Transverse colon (tissue), 4 donors: ENCODE results near the gene CLSTN2. TPM values are rescaled to one million over a fixed set of nuclear protein-coding genes. Genes with fewer than 3 reads are reported as not detected.

Experiments
- DNase-seq: peaks from one replicate; pipeline ENCODE4 v3.0.0-alpha.2; 2019
- H3K27ac ChIP-seq, 4 donors: fragments of 200-600 bp; sonication (generic); 2 replicates each; pipeline ENCODE4 v1.5.1; 2016 to 2018; ENCODE audit warnings: inconsistent platforms in 4 of 4
- H3K27me3 ChIP-seq: fragments of 200-600 bp; sonication (generic); 2 replicates; pipeline ENCODE4 v1.5.1; 2017; ENCODE audit warnings: inconsistent platforms
- H3K36me3 ChIP-seq, 4 donors: fragments of 200-600 bp; sonication (generic); 2 replicates each; pipeline ENCODE4 v1.5.1; 2017 to 2019; ENCODE audit warnings: inconsistent platforms in 4 of 4
- H3K4me1 ChIP-seq, 4 donors: fragments of 200-600 bp; sonication (generic); 2 replicates each; pipeline ENCODE4 v1.5.1; 2017 to 2020; ENCODE audit warnings: inconsistent platforms in 4 of 4
- H3K4me3 ChIP-seq, 4 donors: fragments of 200-600 bp; sonication (generic); 1 replicate in 1 of 4; 2 replicates in 3 of 4; pipeline versions ENCODE4 v1.5.1 to v1.6.1; 2017 to 2019; ENCODE audit warnings: inconsistent platforms in 4 of 4
- H3K9me3 ChIP-seq, 2 donors: fragments of 200-600 bp; sonication (generic); 2 replicates each; pipeline ENCODE4 v1.5.1; 2017 to 2019; ENCODE audit warnings: inconsistent platforms in 2 of 2
- CTCF ChIP-seq, 5 experiments: fragments of 200-600 bp in 3 of 5; fragments of 450-650 bp in 2 of 5; sonication (generic) in 3 of 5; IDR thresholded peaks; 1 replicate in 2 of 5; 2 replicates in 3 of 5; pipeline ENCODE4 v1.5.1; 2016 to 2017; ENCODE audit warnings: antibody characterized with exemption in 5 of 5, inconsistent platforms in 3 of 5, mild to moderate bottlenecking in 2 of 5, moderate library complexity in 1 of 5
- EP300 ChIP-seq: sonication (generic); formaldehyde crosslinking; IDR thresholded peaks from one replicate; pipeline ENCODE4 v1.6.1; 2017; ENCODE audit warnings: antibody characterized with exemption, low read depth
- POLR2A ChIP-seq: fragments of 450-650 bp; IDR thresholded peaks from one replicate; pipeline ENCODE4 v1.6.1; 2016; ENCODE audit warnings: antibody characterized with exemption, mild to moderate bottlenecking, moderate library complexity
- POLR2AphosphoS5 ChIP-seq, 3 donors: sonication (generic); formaldehyde crosslinking; IDR thresholded peaks; one replicate each; pipeline ENCODE4 v1.6.1; 2016; ENCODE audit warnings: antibody characterized with exemption in 3 of 3
- WGBS, 2 donors: methylation state at CpG; one replicate each; pipeline ENCODE4 v1.1.5; 2018; ENCODE audit warnings: low coverage in 1 of 2; 5-methylcytosine and 5-hydroxymethylcytosine counted together
- in situ Hi-C, 4 donors: fragments of 200-750 bp; cut with MboI; loops; one replicate each; pipeline versions ENCODE4 v1.15.0 to v1.15.1; 2017; ENCODE audit warnings: low sequenced_read_pairs in 3 of 4, low pct_ligation_motif_present in 1 of 4, low pct_unique_long_range_greater_than_20kb in 1 of 4
- intact Hi-C: fragments of 100-400 bp; cut with DNase I; formaldehyde crosslinking; loops from one replicate; pipeline ENCODE4 v1.15.1; 2023; ENCODE audit warnings: low total_unique reads
- total RNA-seq, 4 donors: library from RNA; depleted of rRNA; stranded (reverse); fragments of >200 nt; gene quantifications; one replicate each; pipeline ENCODE4 v1.1.0, GENCODE V29; 2016

The CLSTN2 gene
- total RNA-seq, 4 donors from 2014 or later: 0.60 to 9.0 (median 2.2) TPM

- peak in 1 of 5 experiments; percentile 6 for TF ChIP-seq CTCF (IDR thresholded peaks at IDR 0.05)
- TF ChIP-seq POLR2A: no peak
- intact Hi-C loops: no loop called here
- no peak overlapping the region for H3K4me3 ChIP-seq
- 38 to 57% methylated on average over 1 to 3 of the region's 3 CpGs for whole genome bisulfite sequencing, 2 donors
- H3K27me3 ChIP-seq: no peaks in the 10 kb centered on the region
- H3K27ac ChIP-seq: no peak overlapping the region
- no peaks in the 10 kb centered on the region for H3K36me3 ChIP-seq
- H3K4me1 ChIP-seq: no peaks in the 10 kb centered on the region
- H3K9me3 ChIP-seq: no peaks in the 10 kb centered on the region
- in situ Hi-C loops: no loop called here
- DNase-seq: no peak
Measured at GRCh38 chr3:140276703-140277102, 341.7 kb downstream of the CLSTN2 start.

- TF ChIP-seq EP300: no peak
- TF ChIP-seq POLR2A: no peak
- no peak for TF ChIP-seq CTCF (IDR thresholded peaks at IDR 0.05)
- TF ChIP-seq POLR2AphosphoS5 (IDR thresholded peaks at IDR 0.05): no peak
- no peaks in the 10 kb centered on the region for H3K9me3 ChIP-seq
- intact Hi-C loops: no loop called here
- H3K27ac ChIP-seq: no peak overlapping the region
- DNase-seq: no peak
- in situ Hi-C loops: no loop called here
- H3K4me1 ChIP-seq: no peaks in the 10 kb centered on the region
- no peaks in the 10 kb centered on the region for H3K27me3 ChIP-seq
- no peaks in the 10 kb centered on the region for H3K36me3 ChIP-seq
- H3K4me3 ChIP-seq: no peak overlapping the region
- WGBS, 2 donors: 93 to 100% methylated on average over 2 to 4 of the region's 4 CpGs
Measured at GRCh38 chr3:140277886-140278285, 342.9 kb downstream of the CLSTN2 start.

GRCh38 chr3:140284372-140284771 is 349.4 kb downstream of the CLSTN2 start:
- no peaks in the 10 kb centered on the region for H3K4me1 ChIP-seq
- no peaks in the 10 kb centered on the region for H3K27me3 ChIP-seq
- no peaks in the 10 kb centered on the region for H3K9me3 ChIP-seq
- TF ChIP-seq EP300 (no peak), POLR2A (no peak), CTCF (IDR thresholded peaks at IDR 0.05) (no peak), POLR2AphosphoS5 (IDR thresholded peaks at IDR 0.05) (no peak)
- 83 to 91% methylated on average over 3 of the region's 3 CpGs for WGBS, 2 donors
- H3K36me3 ChIP-seq: no peaks in the 10 kb centered on the region
- H3K4me3 ChIP-seq: no peak overlapping the region
- in situ Hi-C loops: no loop called here
- intact Hi-C loops: no loop called here
- no peak overlapping the region for H3K27ac ChIP-seq
- DNase-seq: no peak

- no peak overlapping the region for H3K4me3 ChIP-seq
- no peaks in the 10 kb centered on the region for H3K9me3 ChIP-seq
- no peaks in the 10 kb centered on the region for H3K27me3 ChIP-seq
- DNase-seq: no peak
- intact Hi-C loops (no loop called here), in situ Hi-C loops (no loop called here)
- WGBS, 2 donors: 57 to 82% methylated on average over 2 to 3 of the region's 3 CpGs
- no peaks in the 10 kb centered on the region for H3K36me3 ChIP-seq
- TF ChIP-seq POLR2AphosphoS5 (IDR thresholded peaks at IDR 0.05) (no peak), POLR2A (no peak), CTCF (IDR thresholded peaks at IDR 0.05) (no peak), EP300 (no peak)
- no peak overlapping the region for H3K27ac ChIP-seq
- H3K4me1 ChIP-seq: no peaks in the 10 kb centered on the region
Measured at GRCh38 chr3:140285380-140285779, 350.4 kb downstream of the CLSTN2 start.
